Thyroid gland (tissue), 4 donors: ENCODE measurements around the gene NRIP2. TPM values are rescaled to one million over a fixed set of nuclear protein-coding genes. Genes with fewer than 3 reads are reported as not detected.

Experiments used
- DNase-seq, 2 donors: peaks; one replicate each; pipeline ENCODE4 v3.0.0-alpha.2; 2019
- H3K27ac ChIP-seq, 3 donors: fragments of 200-600 bp; sonication (generic); 1 replicate in 2 of 3; 2 replicates in 1 of 3; pipeline ENCODE4 v1.5.1; 2016 to 2019; ENCODE audit warnings: mild to moderate bottlenecking in 1 of 3, moderate library complexity in 1 of 3
- H3K27me3 ChIP-seq: fragments of 200-600 bp; sonication (generic); one replicate; pipeline ENCODE4 v1.5.1; 2019
- H3K36me3 ChIP-seq, 2 donors: fragments of 200-600 bp; sonication (generic); one replicate each; pipeline ENCODE4 v1.5.1; 2016 to 2019
- H3K4me1 ChIP-seq, 2 donors: fragments of 200-600 bp; sonication (generic); one replicate each; pipeline ENCODE4 v1.5.1; 2017 to 2019
- H3K4me3 ChIP-seq, 3 donors: fragments of 200-600 bp; sonication (generic); replicated peaks in 1 of 3; 1 replicate in 2 of 3; 2 replicates in 1 of 3; pipeline ENCODE4 v1.5.1; 2016; ENCODE audit warnings: mild to moderate bottlenecking in 1 of 3
- H3K9me3 ChIP-seq: fragments of 200-600 bp; sonication (generic); one replicate; pipeline ENCODE4 v1.5.1; 2017
- CTCF ChIP-seq, 6 experiments: fragments of 200-600 bp in 3 of 6; fragments of 450-650 bp in 3 of 6; sonication (generic) in 3 of 6; IDR thresholded peaks; one replicate each; pipeline ENCODE4 v1.5.1; 2016 to 2019; ENCODE audit warnings: antibody characterized with exemption in 6 of 6, mild to moderate bottlenecking in 2 of 6, inconsistent platforms in 1 of 6, moderate library complexity in 1 of 6
- POLR2A ChIP-seq, 2 donors: fragments of 450-650 bp; IDR thresholded peaks; one replicate each; pipeline ENCODE4 v1.6.1; 2017; ENCODE audit warnings: antibody characterized with exemption in 2 of 2, mild to moderate bottlenecking in 2 of 2, moderate library complexity in 1 of 2
- WGBS, 2 donors: methylation state at CpG; one replicate each; pipeline ENCODE4 v1.1.5; 2017; 5-methylcytosine and 5-hydroxymethylcytosine counted together
- intact Hi-C: fragments of 100-400 bp; cut with DNase I; formaldehyde crosslinking; loops from one replicate; pipeline ENCODE4 v1.15.1; 2023
- total RNA-seq, 4 donors: library from RNA; depleted of rRNA; stranded (reverse); fragments of >200 nt; gene quantifications; one replicate each; pipeline ENCODE4 v1.2.3, GENCODE V29; 2016

Gene NRIP2
- total RNA-seq, 4 donors from 2014 or later: 0.88 to 2.1 (median 1.2) TPM

- Histone ChIP-seq H3K9me3 (no peaks in the 10 kb centered on the region), H3K27ac (no peak overlapping the region), H3K36me3 (no peaks in the 10 kb centered on the region), H3K27me3 (no peaks in the 10 kb centered on the region), H3K4me3 (no peak overlapping the region), H3K4me1 (peaks cover 13 to 31% of the 10 kb centered on the region in 2 donors)
- WGBS, 2 donors: 87 to 88% methylated on average over 9 of the region's 9 CpGs
- no peak for DNase-seq
- intact Hi-C loops: no loop called here
- TF ChIP-seq POLR2A (IDR thresholded peaks at IDR 0.05) (no peak), CTCF (IDR thresholded peaks at IDR 0.05) (no peak)
Observed at GRCh38 chr12:2844786-2845185, 10.0 kb upstream of the NRIP2 start.

- no peak for TF ChIP-seq POLR2A (IDR thresholded peaks at IDR 0.05)
- TF ChIP-seq CTCF (IDR thresholded peaks at IDR 0.05): no peak
- no peak for DNase-seq
- Histone ChIP-seq H3K36me3 (no peaks in the 10 kb centered on the region), H3K4me1 (peaks cover 6 to 14% of the 10 kb centered on the region in 2 donors), H3K27me3 (no peaks in the 10 kb centered on the region), H3K9me3 (no peaks in the 10 kb centered on the region), H3K27ac (no peak overlapping the region), H3K4me3 (no peak overlapping the region)
- 72 to 83% methylated on average over 5 of the region's 5 CpGs for WGBS, 2 donors
- intact Hi-C loops: no loop called here
Observed at GRCh38 chr12:2842948-2843347, 8.1 kb upstream of the NRIP2 start.

GRCh38 chr12:2841056-2841650, 6.3 kb upstream of the NRIP2 start:
- H3K4me3 ChIP-seq: no peak overlapping the region
- no peaks in the 10 kb centered on the region for H3K36me3 ChIP-seq
- intact Hi-C loops: no loop called here
- H3K27ac ChIP-seq: peak overlapping the region in 1 of 3 donors; percentile 23
- TF ChIP-seq POLR2A (IDR thresholded peaks at IDR 0.05) (no peak), CTCF (IDR thresholded peaks at IDR 0.05) (no peak)
- WGBS, 2 donors: 36 to 39% methylated on average over 9 of the region's 9 CpGs
- H3K9me3 ChIP-seq: no peaks in the 10 kb centered on the region
- H3K27me3 ChIP-seq: no peaks in the 10 kb centered on the region
- peak; percentile 69 to 76 for DNase-seq
- H3K4me1 ChIP-seq: peaks cover 6 to 12% of the 10 kb centered on the region in 2 donors

- Histone ChIP-seq H3K36me3 (peaks cover 0 to 2% of the 10 kb centered on the region in 2 donors), H3K4me3 (no peak overlapping the region), H3K27me3 (no peaks in the 10 kb centered on the region), H3K4me1 (peaks cover 16 to 34% of the 10 kb centered on the region in 2 donors), H3K9me3 (no peaks in the 10 kb centered on the region), H3K27ac (no peak overlapping the region)
- WGBS, 2 donors: 89 to 92% methylated on average over 8 of the region's 8 CpGs
- intact Hi-C loops: no loop called here
- DNase-seq: no peak
- TF ChIP-seq CTCF (IDR thresholded peaks at IDR 0.05) (no peak), POLR2A (IDR thresholded peaks at IDR 0.05) (no peak)
Observed at GRCh38 chr12:2836574-2836973, 1.7 kb upstream of the NRIP2 start.

- Histone ChIP-seq H3K27ac (no peak overlapping the region), H3K4me1 (peaks cover 11 to 27% of the 10 kb centered on the region in 2 donors), H3K27me3 (no peaks in the 10 kb centered on the region), H3K36me3 (peaks cover 0 to 8% of the 10 kb centered on the region in 2 donors), H3K9me3 (no peaks in the 10 kb centered on the region), H3K4me3 (no peak overlapping the region)
- DNase-seq: no peak
- intact Hi-C loops: no loop called here
- TF ChIP-seq POLR2A (IDR thresholded peaks at IDR 0.05): no peak
- 79 to 82% methylated on average over 4 of the region's 4 CpGs for WGBS, 2 donors
Observed at GRCh38 chr12:2835691-2836403, 1.0 kb upstream of the NRIP2 start.
